GM03348 (cell line): ENCODE results near the gene MYMK.

ENCODE experiments used
- DNase-seq: peaks from one replicate; pipeline ENCODE4 v3.0.0; 2012; ENCODE audit warnings: low spot score

The MYMK gene

DNA sequence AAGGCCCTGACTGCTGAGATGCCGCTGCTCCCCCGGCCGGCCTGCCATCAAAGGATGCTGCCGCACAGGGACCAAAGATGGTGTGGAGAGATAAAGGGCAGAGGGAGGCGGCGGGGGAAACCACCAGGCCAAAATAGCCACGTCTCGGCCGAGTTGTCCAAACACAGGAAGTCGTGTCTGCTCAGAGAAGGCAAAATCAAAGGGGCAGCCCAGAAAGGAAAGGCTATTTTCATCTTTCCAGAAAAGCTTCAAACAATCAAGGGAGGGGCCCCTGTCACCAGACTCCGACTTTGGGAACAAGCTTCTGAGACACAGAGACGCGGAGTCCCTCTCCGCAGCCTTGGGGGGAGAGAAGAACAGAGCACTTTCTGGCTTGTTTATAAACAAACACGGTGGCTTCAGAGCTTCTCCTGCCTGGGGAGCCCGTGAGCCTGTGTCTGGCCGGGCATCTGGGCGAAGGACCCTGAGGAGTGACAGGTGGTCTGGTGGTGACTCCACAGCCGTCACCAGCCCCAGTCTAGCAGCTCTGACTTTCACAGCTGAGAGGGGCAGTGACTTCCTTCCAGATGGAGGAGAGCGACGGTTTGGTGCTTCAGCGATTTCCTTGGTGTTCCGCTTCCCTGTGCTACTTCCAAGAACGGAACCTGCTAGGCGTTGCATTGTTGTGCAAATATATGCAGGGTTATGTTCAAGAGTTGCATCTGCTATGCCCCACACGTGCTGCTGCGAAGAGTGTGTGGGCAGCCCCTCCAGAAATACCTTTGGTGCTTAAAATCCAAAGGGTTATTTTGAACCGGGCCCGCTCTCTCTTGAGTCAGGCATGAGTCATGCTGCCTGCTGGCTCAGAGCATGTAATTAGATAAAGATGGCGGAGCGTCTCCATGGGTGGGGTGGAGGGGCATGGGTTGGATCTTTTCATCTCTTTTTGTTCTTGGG is 33.7 kb upstream of the MYMK start:
- peak; percentile 92 for DNase-seq

DNA sequence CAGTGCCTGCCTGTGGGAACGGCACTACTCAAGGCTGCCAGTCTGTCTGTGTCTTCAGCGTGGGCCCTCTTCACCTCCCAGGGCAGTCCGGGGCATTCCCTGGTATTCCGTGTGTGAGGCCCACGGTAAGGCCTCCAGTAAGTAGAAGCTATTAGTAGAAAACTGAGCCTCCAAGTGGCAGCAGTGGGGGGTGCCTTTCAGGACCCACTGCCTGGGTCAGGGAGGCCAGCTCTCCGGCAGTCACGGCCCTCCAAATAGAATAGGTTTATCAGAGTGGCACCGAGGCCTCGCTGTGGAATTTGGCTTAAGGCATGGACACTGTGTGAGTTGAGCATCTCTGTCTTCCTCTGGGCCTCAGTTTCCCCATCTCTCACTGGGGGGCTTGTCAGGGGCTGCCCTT is 32.8 kb upstream of the MYMK start:
- no peak for DNase-seq

DNA sequence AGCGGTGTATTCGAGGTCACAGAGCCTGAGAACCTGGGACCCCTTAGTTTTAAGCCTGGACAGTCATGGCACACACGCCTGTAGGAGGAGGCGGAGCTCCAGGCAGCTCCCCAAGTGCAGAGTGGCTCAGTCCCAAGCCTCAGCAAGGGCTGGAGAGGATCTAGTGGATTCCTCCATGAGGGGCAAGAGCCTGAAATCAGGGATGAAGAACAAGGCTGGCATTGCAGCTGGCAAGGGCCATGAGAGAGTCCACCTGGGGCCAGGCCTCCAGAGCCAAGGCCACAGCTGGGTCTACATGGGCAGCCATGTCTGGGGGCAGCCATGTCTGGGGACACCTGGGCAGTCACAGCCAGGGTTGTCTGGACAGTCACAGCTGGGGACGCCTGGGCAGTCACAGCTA is 31.6 kb upstream of the MYMK start:
- DNase-seq, result no peak

DNA sequence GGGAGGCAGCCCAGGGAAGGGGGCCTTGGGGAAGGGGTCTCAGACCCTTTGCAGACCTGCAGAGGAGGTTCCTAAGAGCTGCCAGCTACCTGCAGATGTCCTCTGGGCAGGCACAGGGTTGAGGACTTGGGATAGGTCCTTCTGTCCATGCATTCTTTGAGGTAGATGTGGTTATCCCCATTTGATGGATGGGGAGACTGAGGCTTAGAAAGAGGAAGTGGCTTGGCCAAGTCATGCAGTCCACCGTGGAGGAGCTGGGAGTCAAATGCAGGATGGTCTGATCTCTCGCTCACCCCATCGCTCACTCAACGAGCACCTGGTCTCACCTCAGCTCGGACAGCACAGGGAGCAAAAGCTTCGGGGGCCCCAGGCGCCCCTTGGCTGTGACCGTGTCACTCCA is 30.0 kb upstream of the MYMK start:
- no peak for DNase-seq

DNA sequence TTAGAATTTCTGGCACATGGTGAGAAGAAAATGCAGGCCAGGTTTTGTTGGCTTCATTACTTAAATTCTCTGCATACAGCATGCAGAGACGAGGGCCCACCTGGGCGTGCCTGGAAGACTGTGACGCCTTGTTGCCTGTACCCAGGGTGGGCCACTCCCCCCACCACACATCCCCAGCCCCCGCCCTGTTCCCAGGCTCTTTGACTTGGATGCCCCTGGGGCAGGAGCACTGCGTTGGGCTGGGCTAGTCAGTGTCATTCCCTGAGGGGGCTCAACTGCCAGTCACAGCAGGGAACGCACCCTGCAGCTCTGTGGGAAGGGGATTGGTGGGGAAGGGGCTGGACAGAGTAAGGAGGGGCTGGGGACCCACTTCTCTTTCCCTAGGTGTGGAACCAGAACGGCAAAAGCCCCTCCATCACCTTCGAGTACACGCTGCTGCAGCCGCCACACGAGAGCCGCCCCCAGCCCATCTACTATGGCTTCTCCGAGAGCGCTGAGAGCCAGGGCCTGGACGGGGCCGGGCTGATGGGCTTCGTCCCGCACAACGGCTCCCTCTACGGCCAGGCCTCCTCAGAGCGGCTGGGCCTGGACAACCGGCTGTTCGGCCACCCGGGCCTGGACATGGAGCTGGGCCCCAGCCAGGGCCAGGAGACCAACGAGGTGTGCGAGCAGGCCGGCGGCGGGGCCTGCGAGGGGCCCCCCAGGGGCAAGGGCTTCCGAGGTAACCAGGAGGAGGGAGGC is 29.4 kb upstream of the MYMK start:
- no peak for DNase-seq

DNA sequence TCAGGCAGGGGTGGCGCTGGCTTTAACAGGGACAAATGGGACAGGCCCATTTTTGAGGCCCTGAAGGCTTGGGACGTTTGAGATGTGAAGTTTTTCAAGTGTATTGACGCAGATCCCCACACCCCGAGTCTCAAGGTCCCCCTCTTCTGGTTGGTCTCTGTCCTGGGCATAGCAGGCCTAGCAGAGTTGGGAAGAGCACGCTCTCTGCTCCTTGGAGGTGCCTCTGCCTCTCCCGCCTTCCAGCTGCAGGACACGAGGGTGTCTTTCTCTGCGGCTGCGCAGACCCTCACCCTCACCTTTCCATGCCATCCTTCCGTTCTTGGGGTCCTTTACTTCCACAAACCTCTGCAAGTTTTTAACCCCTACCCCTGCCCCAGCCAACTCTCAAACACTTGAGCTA is 28.4 kb upstream of the MYMK start:
- DNase-seq, result no peak

DNA sequence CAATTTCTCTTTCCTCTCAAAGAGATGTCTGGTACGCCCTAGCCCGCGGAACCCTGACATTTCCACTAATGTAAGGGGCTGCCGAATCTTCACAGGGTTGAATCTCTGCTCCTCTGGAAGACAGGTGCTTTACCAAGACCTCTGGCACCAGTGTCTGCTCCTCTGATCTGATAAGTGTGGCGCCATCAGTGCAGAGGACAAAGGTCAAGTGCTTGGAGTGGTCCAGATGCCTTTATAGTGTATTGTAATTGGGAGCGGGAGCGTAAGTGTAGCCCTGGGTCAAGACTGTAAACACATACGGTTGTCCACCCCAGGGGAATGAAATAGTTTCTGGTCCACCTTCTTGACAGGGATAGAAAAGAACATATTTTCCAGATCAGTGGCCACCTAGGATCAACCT is 27.5 kb upstream of the MYMK start:
- no peak for DNase-seq

DNA sequence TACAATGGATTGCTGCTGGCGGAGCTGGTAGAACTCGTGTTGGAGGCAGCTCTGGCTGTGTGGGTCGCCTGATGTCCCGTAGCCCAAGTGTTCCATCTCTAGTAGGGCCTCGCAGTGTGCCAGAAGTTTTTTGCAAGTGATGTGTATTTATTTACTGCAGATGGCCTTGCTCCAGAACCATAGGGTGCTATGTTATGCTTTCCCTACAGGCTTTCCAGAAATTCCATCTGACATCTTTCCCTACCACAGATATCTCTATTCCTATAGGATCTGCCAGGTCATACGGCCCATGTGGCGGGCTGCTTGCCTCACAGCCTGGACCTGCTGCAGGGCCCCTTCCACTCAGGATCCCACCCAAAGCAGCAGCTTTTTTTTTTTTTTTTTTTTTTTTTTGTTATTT is 26.7 kb upstream of the MYMK start:
- DNase-seq, result no peak

DNA sequence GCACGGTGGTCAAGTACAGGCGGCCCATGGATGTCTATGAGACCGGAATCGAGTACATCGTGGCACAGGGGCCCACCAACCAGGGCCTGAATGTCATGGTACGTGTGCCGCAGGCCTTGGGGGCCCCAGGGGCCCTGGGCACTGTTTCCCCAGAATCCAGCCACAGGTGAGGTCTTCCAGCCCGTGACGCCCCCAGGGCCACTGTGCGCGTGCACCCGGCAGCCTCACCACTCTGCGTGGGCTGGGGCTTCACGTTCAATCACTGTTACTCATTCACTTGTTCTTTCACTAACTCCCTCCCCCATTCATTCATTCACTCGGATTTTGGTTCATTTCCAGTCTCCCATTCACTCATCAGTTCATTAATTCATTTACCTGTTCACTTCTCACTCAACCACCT is 22.4 kb upstream of the MYMK start:
- no peak for DNase-seq

DNA sequence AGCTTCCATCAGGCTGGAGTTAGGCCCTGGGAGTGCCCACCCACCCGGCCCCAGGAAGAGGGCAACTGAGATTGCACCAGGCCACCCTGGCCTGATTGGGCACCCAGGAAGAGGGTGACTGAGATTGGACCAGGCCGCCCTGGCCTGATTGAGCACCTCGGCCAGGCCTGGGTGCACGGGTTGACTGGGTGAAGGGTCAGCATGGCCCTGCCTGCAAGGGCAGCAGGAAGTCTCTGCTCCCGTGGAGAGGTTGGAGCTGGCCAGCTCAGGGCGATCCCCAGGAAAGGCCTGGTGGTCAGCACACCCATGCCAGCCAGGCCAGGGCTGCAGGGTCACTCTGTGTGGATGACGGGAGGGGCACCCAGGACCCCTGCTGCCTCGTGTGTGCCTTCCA is 21.5 kb upstream of the MYMK start:
- no peak for DNase-seq

DNA sequence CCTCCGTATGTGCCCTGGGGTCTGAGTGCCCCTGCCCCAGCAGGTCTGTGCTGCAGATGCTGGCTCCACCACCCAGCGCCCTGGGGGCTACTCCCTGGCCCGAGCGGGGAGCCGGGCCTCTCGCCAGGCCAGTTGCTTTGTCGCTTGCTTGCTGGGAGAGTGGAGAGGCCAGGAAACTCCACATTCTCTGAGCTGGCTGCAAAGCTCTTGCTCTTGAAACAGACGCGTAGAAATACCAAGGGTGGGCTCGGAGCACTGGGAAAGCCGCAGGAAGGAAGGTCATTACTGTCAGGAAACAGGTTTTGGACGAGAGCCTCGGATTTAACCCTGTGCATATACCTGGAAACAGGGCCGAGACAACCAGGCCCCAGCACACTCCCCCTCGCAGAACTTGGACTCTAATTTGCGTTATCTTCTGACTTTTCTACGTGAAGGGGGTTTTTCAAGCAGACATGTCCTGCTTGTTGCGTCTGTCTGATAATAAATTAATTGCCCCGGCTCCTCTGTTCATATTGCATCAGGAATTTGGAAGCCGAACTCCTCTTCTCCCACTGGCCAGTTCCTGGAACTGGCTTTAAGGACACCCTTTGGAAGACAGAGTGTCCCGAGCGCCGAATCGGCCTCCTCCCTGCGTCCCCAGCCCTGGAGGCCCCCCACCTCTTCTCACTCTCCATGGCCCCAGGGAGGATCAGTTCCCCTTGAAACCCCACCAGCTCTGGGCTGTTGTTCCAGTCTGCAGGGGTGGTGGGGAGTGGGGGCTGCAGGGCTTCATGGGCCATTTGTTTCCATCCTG is 20.9 kb upstream of the MYMK start:
- no peak for DNase-seq

DNA sequence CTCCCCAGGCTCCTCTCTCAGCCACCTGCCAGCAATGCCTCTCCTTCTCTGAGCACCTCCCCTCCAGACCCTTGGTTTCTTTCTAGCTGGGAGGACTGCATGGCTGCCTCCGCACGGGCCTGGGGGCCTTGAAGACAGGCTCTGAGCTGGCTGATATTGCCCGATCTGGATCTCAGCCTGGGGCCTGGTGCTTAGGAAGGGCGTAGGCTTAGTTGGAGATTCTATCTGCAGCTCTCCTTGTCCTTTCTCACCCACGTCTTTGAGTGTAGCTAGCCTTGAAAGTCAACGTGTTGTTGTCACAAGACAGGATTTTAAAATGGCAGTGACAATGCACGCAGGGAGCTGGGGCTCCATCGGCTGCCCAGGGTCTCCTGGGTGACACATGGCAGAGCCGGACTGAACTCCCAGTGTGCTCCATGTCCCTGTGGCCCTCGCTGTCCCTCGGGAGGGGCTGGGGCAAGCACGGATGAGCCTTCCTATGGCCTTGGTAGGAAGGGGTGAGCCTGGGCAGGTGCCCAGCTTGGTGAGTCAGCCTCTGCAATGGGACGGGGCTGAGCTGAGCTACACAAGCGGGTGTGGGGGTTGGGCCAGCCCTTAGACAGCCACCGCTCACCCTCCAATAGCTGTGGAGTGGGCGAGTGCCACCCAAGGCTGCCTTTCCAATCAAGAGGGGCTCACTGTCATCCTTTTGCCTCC is 19.2 kb upstream of the MYMK start:
- DNase-seq, result no peak

DNA sequence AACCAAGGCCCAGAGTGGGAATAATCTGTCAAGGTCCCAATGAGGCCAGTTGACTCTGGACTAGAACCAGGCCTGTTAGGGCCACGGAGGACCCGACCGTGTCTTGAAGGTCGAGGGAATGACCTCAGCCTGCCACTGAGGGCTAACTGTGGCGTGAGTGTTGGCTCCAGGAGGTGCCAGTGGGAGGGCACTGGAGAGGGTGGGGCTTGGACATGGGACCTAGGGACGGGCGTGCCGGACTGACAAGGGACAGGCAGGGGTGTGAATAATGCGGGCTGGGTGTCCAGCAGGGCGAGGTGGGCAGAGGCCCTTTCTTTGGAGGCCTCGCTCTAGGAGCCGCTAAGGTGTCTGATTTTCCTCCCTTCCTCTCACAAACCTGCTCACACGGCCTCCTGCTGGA is 17.2 kb upstream of the MYMK start:
- no peak for DNase-seq

DNA sequence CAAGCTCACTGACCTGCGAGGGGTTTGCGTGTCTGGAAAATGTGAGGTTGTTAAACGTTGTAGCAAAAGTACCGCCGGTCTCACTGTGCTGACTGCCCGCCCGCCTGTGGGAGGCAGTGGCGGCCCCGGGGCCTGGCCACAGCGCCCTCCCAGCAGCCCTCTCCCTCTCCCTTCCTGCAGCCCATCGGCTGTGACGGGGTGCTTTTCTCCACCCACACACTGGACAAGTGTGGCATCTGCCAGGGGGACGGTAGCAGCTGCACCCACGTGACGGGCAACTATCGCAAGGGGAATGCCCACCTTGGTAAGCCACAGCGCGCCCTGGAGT is 15.9 kb upstream of the MYMK start:
- no peak for DNase-seq

DNA sequence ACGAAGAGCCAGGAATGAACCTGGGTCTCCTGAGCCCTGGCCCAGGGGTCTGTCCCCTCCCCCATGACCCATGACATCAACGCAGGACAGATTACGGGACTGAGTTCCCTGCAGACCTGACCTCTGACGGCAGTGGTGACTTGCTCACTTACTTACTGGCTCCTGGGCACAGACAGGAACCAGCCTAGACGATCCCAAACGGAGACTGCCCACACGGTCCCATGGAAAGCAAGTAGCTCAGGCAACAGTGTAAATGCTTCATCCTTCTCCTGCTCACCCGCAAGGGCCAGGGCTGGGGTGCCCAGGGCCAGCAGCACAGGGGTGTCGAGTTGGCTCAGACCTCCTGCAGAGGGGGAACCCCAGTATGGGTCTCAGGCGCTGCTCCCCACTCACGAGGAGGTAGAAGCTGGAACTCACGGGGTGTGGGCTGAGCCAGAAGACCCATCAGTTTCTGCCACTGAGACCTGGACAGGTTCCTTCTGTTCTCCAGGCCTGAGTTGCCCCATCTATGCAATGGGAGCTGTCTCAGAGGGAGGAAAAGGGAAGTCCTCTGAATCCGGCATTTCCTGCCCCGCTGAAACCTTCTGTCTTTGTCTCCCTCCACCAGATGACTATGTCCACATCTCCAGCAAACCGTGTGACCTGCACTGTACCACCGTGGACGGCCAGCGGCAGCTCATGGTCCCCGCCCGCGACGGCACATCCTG is 15.4 kb upstream of the MYMK start:
- no peak for DNase-seq

DNA sequence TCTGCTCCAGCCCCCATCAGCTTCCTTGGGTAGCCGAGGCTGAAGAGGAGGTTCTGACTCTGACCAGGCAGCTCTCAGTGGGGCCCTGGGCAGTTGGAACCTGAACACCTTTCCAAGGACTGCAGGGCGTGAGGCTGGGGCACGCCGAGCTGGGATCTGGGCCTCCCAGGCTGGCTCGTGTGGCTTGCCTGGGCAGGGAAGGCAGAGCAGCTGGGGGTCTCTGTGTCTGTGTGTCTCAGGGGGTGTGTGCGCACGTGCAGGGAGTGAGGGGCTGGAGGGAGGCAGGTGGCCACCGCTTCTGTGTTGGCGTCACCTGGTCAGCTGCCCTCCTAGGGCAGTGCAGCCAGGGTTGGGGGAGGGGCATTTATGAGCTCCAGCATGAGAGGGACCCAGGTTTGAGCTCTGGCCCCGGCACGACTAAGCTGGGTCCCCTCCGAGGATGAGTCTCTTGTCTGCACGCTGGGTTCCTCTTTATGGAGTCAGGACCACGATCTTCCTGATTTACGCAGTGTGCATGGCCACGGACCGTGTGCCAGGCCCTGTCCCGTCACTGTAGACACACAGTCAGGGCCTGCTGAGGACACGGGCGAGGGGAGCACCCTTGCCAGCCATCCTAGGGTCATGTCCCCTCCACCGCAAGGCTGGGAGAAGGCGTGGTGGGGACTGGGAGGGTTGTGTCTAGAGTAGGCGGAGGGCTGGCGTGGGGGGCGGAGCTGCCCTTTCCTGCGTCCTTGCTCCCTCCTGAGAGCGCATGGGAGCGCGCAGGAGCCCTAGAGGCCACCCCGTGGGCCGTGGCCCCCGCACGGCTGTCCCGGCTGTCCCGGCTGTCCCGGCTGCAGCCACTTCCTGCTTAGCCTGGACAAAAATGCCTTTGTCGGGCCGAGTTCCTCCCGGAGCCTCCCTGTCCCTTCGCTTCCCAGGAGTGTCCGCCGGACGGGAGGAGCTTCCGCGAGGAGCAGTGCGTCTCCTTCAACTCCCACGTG is 14.4 kb upstream of the MYMK start:
- DNase-seq, result no peak

DNA sequence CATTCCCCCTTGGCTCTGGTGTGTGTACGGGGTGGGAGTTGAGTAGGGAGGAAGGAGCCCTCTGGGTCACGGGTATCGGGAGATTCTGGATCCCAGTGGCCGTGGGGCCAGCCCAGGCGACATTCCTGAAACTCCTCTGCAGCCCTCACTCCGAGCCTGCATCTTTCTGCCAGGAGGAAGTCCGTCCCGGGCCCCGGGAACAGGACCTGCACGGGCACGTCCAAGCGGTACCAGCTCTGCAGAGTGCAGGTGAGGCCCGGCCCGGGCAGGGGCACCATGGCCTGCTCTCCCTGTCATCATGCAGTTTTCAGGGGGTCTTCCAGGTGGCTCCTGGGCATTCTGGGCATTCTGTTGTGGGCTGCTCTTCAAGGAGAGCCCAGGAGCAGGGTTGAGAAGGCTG is 13.4 kb upstream of the MYMK start:
- no peak for DNase-seq

DNA sequence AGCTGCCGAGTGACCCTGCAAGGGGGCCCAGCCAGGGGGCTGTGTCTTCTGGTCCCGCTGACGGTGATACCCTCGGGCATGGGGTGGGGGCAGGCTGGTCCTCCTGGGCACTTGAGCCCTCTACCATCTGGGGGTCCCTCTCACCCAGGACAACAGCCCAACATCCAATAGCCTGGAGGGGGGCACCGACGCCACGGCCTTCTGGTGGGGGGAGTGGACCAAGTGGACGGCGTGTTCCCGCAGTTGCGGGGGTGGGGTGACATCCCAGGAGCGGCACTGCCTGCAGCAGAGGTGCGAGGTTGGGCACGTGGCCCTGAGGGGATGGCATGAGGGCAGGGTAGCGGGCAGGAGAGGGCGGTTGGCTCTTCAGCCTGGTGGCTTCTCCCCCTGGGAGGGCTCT is 12.5 kb upstream of the MYMK start:
- DNase-seq, result no peak

DNA sequence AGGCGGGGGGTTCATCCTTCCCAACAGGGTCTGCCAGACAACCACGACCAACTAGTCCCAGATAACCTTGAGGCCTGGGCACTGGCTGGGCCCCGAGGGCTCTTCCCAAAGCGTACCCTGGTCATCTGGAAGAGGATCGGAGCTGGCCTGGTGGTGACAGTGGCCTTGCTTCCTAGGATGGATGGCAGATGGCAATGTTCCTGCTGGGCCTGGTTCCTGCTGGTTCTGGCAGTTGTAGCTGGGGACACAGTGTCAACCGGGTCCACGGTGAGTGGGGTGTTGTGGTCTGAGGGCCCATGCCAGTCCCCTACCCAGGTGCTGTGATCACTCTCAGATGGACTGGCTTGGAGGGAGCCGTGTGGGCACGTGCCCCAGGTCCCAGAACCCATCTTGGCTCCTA is 11.8 kb upstream of the MYMK start:
- DNase-seq, result no peak

DNA sequence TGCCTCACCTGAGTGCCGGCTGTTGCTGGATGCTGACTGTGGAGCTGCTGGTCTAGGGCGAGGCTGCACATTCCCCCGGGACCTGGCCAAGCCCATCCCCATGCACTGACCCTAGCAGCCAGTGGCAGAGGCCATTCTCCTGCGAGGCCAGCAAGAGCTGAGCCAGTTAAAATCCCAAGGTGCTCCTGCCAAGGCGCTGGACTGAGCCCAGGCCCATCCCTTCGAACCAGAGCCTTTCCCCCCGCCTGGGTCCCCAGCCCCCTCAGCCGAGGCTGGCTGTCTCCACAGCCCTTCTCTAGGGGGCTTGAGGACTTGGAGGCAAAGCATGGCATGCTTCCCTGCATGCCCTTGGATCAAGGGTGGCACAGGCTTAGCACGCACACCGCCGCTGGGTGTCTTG is 11.3 kb upstream of the MYMK start:
- DNase-seq, result no peak
